Brain microvascular endothelial cell (primary cell): ENCODE measurements around the gene CTBP2.

Experiments used
- DNase-seq: peaks from one replicate; pipeline ENCODE4 v3.0.0-alpha.2; 2020
- H3K27ac ChIP-seq: fragments of 250-450 bp; sonication (Bioruptor Pico); 2 replicates; pipeline ENCODE4 v1.5.1; 2020; ENCODE audit warnings: mild to moderate bottlenecking, moderate library complexity
- H3K27me3 ChIP-seq: fragments of 250-450 bp; sonication (Bioruptor Pico); replicated peaks from 2 replicates; pipeline ENCODE4 v1.5.1; 2020; ENCODE audit warnings: mild to moderate bottlenecking
- H3K36me3 ChIP-seq: fragments of 250-450 bp; sonication (Bioruptor Pico); replicated peaks from 2 replicates; pipeline ENCODE4 v1.5.1; 2020; ENCODE audit warnings: mild to moderate bottlenecking
- H3K4me3 ChIP-seq: 2 replicates; pipeline ENCODE4 v1.5.1; 2011; ENCODE audit warnings: low read depth, mild to moderate bottlenecking, control low read depth, low read length, moderate library complexity
- CTCF ChIP-seq: IDR thresholded peaks from 2 replicates; pipeline ENCODE4 v1.5.1; 2011; ENCODE audit warnings: low read depth, mild to moderate bottlenecking, moderate library complexity, low read length, control low read depth, inconsistent platforms; ENCODE audit errors: missing control alignments
- in situ Hi-C: cut with HindIII; loops from 2 replicates; pipeline ENCODE4 v1.10.0; 2017; ENCODE audit warnings: low sequenced_read_pairs, low pct_ligation_motif_present

The CTBP2 gene

GRCh38 chr10:125194814-125195213 lies 34.5 kb upstream of the CTBP2 start:
- in situ Hi-C loops, result no loop called here

GRCh38 chr10:125193306-125193877 lies 33.0 kb upstream of the CTBP2 start:
- Histone ChIP-seq H3K4me3 (no peak overlapping the region), H3K27me3 (no peaks in the 10 kb centered on the region), H3K36me3 (no peaks in the 10 kb centered on the region), H3K27ac (no peak overlapping the region)
- DNase-seq, result no peak
- no peak for TF ChIP-seq CTCF
- in situ Hi-C loops, result no loop called here

More at GRCh38 chr10:125194814-125195213, 34.5 kb upstream of the CTBP2 start:
- no peak overlapping the region for H3K4me3 ChIP-seq
- no peak overlapping the region for H3K27ac ChIP-seq
- TF ChIP-seq CTCF, result no peak
- H3K27me3 ChIP-seq, result no peaks in the 10 kb centered on the region
- no peaks in the 10 kb centered on the region for H3K36me3 ChIP-seq
- DNase-seq, result no peak

- in situ Hi-C loops, result no loop called here
- DNase-seq, result no peak
- H3K36me3 ChIP-seq, result no peaks in the 10 kb centered on the region
- no peaks in the 10 kb centered on the region for H3K27me3 ChIP-seq
- no peak for TF ChIP-seq CTCF
- H3K27ac ChIP-seq, result no peak overlapping the region
- no peak overlapping the region for H3K4me3 ChIP-seq
Observed at GRCh38 chr10:125192620-125193019, 32.3 kb upstream of the CTBP2 start.

GRCh38 chr10:125192005-125192404 lies 31.6 kb upstream of the CTBP2 start:
- no peak for TF ChIP-seq CTCF
- no peak overlapping the region for H3K27ac ChIP-seq
- no peak overlapping the region for H3K4me3 ChIP-seq
- no peak for DNase-seq
- no peaks in the 10 kb centered on the region for H3K27me3 ChIP-seq
- H3K36me3 ChIP-seq, result no peaks in the 10 kb centered on the region
- in situ Hi-C loops, result no loop called here

GRCh38 chr10:125190946-125191345 lies 30.6 kb upstream of the CTBP2 start:
- no peak for TF ChIP-seq CTCF

GRCh38 chr10:125190414-125190813 lies 30.1 kb upstream of the CTBP2 start:
- Histone ChIP-seq H3K36me3 (no peaks in the 10 kb centered on the region), H3K27me3 (no peaks in the 10 kb centered on the region), H3K27ac (no peak overlapping the region), H3K4me3 (no peak overlapping the region)
- in situ Hi-C loops, result no loop called here
- DNase-seq, result no peak
- no peak for TF ChIP-seq CTCF

More at GRCh38 chr10:125190946-125191345, 30.6 kb upstream of the CTBP2 start:
- Histone ChIP-seq H3K27me3 (no peaks in the 10 kb centered on the region), H3K36me3 (no peaks in the 10 kb centered on the region), H3K4me3 (no peak overlapping the region), H3K27ac (no peak overlapping the region)
- DNase-seq, result no peak
- in situ Hi-C loops, result no loop called here
